ENCODE measurements around the gene CIDEC. TPM values are rescaled to one million over a fixed set of nuclear protein-coding genes. Genes with fewer than 3 reads are reported as not detected.

CIDEC gene
- total RNA-seq, 2 donors from 2014 or later = not detected

GRCh38 chr3:9841015-9841414 lies 39.0 kb downstream of the CIDEC start:
- Mint-ChIP-seq H3K4me3 (no peak overlapping the region), H3K36me3 (ENCODE audit: low read depth) (no peaks in the 10 kb centered on the region), H3K27me3 (no peaks in the 10 kb centered on the region), H3K27ac (no peak overlapping the region), H3K4me1 (peaks cover 21% of the 10 kb centered on the region)
- ATAC-seq = no peak
- no peak for DNase-seq
- no peaks in the 10 kb centered on the region for H3K9me3 ChIP-seq (ENCODE audit: control insufficient read depth, low read length, poor library complexity, severe bottlenecking)

- H3K4me1 Mint-ChIP-seq = peaks cover 18% of the 10 kb centered on the region
- ATAC-seq = no peak
- no peaks in the 10 kb centered on the region for H3K36me3 Mint-ChIP-seq (ENCODE audit: low read depth)
- H3K9me3 ChIP-seq (ENCODE audit: control insufficient read depth, low read length, poor library complexity, severe bottlenecking) = no peaks in the 10 kb centered on the region
- no peak for DNase-seq
- H3K4me3 Mint-ChIP-seq = no peak overlapping the region
- H3K27me3 Mint-ChIP-seq = no peaks in the 10 kb centered on the region
- H3K27ac Mint-ChIP-seq = no peak overlapping the region
Observed at GRCh38 chr3:9838856-9839255, 41.2 kb downstream of the CIDEC start.

DNA sequence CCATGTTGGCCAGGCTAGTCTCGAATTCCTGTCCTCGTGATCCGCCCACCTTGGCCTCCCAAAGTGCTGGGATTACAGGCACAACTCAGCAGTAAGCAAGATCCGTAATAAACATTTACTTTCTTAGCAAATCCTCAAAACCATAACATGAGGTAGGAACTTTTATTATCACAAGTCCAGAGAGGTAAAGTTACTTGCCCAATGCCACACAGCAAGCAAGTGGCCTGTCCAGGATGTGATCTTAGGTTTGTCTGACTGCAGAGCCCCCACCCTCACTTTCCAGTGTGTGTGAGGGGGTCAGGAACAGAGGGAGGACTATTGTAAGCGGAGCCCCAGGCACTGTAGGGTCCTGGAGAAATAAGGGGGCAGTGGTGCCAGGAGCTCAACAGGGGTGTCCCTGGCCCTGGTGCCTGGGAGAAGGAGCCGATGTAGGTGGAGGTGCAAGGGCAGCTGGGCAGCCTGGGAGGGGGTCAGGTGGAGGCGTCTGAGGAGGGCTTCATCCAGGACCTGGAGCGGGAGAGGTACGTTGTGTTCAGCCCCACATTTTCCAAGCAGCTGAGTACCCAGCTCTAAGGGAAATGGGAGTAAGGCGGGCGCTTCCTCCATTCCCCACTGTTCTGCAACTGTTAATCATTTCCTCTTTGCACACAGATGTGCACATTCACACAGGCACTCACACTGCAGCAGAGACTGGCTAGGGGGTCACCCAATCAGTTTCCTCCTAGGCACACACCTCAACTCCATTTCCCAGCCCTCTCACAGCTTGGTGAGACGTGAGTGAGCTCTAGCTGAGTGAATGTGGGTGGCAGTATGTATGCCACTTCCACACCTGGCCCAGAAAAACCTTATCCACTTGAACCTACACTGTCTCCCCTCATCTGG lies 42.1 kb downstream of the CIDEC start:
- ATAC-seq = no peak
- no peak overlapping the region for H3K4me3 Mint-ChIP-seq
- no peaks in the 10 kb centered on the region for H3K27me3 Mint-ChIP-seq
- H3K4me1 Mint-ChIP-seq = peaks cover 13% of the 10 kb centered on the region
- no peaks in the 10 kb centered on the region for H3K36me3 Mint-ChIP-seq (ENCODE audit: low read depth)
- no peak for DNase-seq
- peak overlapping the region; percentile 39 for H3K27ac Mint-ChIP-seq
- no peaks in the 10 kb centered on the region for H3K9me3 ChIP-seq (ENCODE audit: control insufficient read depth, low read length, poor library complexity, severe bottlenecking)

GRCh38 chr3:9834520-9835380 lies 45.3 kb downstream of the CIDEC start:
- H3K4me1 Mint-ChIP-seq = peaks cover 6% of the 10 kb centered on the region
- ATAC-seq = no peak

DNA sequence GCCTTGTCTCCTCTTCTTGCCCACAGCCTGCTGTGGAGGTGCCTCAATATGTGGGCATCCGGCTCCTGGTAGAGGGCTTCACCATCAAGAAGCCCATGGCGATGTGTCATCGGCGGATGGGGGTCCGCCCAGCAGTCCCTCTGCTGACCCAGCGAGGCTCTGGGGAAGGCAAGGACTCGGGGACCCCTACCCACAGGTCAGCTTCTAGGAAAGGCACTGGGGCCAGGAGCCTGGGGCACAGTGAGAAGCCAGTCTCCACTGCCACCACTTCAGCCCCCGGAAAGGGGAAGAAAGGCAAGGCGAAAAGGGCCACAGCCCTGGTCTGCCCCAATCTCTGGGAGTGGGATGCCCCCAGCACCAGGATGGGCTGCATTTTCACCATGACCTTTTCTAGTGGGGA lies 47.0 kb downstream of the CIDEC start:
- Mint-ChIP-seq H3K36me3 (ENCODE audit: low read depth) (no peaks in the 10 kb centered on the region), H3K27ac (no peak overlapping the region), H3K4me3 (no peak overlapping the region), H3K27me3 (no peaks in the 10 kb centered on the region), H3K4me1 (peaks cover 4% of the 10 kb centered on the region)
- DNase-seq (no peak), ATAC-seq (no peak)
- no peaks in the 10 kb centered on the region for H3K9me3 ChIP-seq (ENCODE audit: control insufficient read depth, low read length, poor library complexity, severe bottlenecking)

More at GRCh38 chr3:9834520-9835380, 45.3 kb downstream of the CIDEC start:
- Mint-ChIP-seq H3K4me3 (no peak overlapping the region), H3K27me3 (no peaks in the 10 kb centered on the region), H3K27ac (peak overlapping the region; percentile 63), H3K36me3 (ENCODE audit: low read depth) (no peaks in the 10 kb centered on the region)
- H3K9me3 ChIP-seq (ENCODE audit: control insufficient read depth, low read length, poor library complexity, severe bottlenecking) = no peaks in the 10 kb centered on the region
- DNase-seq = no peak

- Mint-ChIP-seq H3K4me1 (peaks cover 4% of the 10 kb centered on the region), H3K36me3 (ENCODE audit: low read depth) (no peaks in the 10 kb centered on the region), H3K27me3 (no peaks in the 10 kb centered on the region), H3K4me3 (no peak overlapping the region), H3K27ac (peak overlapping the region; percentile 45)
- DNase-seq = no peak
- no peaks in the 10 kb centered on the region for H3K9me3 ChIP-seq (ENCODE audit: control insufficient read depth, low read length, poor library complexity, severe bottlenecking)
- ATAC-seq = no peak
Observed at GRCh38 chr3:9831253-9831652, 48.8 kb downstream of the CIDEC start.

DNA sequence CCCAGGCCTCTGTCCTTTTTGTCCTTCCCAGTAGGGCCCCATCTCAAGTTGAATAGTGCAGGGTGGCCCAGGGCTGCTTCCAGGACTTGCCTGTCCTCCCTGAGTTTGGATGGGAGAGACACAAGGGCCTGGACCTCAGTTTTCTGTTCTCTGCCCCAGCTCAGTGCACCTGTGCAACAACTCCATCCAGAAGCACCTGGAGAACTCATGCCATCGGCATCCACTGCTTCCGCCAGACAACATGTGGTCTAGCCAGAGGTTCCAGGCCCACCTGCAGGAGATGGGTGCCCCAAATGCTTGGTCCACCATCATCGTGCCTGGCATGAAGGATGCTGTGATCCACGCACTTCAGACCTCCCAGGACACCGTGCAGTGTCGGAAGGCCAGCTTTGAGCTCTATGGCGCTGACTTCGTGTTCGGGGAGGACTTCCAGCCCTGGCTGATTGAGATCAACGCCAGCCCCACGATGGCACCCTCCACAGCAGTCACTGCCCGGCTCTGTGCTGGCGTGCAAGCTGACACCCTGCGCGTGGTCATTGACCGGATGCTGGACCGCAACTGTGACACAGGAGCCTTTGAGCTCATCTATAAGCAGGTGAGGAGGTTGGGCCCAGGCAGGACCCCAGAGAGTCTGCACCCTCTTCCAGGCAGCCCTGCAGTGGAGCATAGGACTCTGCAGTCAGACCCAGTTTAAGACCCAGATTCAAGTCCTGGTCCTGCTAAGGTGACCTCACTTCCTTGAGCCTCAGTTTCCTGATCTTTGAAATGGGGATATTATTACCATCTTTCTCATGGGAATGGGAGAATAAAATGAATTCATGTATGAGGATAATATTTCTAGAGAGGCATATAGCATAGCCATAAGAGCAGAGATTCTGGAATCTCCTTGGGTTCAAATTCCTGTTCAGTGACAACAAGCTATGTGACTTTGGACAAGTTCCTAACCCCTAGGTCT lies 51.0 kb downstream of the CIDEC start:
- ATAC-seq (no peak), DNase-seq (no peak)
- H3K4me1 Mint-ChIP-seq = peaks cover 4% of the 10 kb centered on the region
- H3K27me3 Mint-ChIP-seq = no peaks in the 10 kb centered on the region
- no peaks in the 10 kb centered on the region for H3K36me3 Mint-ChIP-seq (ENCODE audit: low read depth)
- no peak overlapping the region for H3K27ac Mint-ChIP-seq
- H3K4me3 Mint-ChIP-seq = no peak overlapping the region
- no peaks in the 10 kb centered on the region for H3K9me3 ChIP-seq (ENCODE audit: control insufficient read depth, low read length, poor library complexity, severe bottlenecking)

DNA sequence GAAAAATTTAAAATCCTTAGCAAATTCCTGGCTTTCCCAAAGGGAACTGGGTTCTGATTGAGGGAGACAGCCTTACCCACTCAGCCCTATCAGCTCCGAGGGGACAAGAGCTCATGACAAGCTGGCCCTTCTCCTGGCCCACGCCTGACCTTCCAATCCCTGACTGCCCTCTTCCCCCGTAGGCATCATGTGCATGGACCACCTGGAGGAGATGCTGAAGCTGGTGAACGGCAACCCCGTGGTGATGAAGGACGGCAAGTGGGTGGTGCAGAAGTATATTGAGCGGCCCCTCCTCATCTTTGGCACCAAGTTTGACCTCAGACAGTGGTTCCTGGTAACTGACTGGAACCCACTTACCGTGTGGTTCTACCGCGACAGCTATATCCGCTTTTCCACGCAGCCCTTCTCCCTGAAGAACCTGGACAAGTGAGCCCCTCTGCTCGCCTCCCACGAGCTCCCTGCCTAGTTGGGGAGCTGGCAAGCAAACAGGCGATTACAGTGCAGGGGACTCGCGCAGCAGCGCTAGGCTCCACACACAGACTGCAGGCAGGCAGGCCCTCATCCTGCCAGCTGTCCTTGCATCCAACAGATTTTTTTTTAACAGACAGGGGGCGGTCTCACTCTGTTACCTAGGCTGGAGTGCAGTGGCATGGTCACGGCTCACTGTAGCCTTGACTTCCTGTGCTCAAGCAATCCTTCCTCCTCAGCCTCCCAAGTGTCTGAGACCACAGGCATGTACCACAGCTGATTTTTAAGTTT lies 53.1 kb downstream of the CIDEC start:
- no peaks in the 10 kb centered on the region for H3K9me3 ChIP-seq (ENCODE audit: control insufficient read depth, low read length, poor library complexity, severe bottlenecking)
- Mint-ChIP-seq H3K27ac (peak overlapping the region; percentile 41), H3K27me3 (no peaks in the 10 kb centered on the region), H3K36me3 (ENCODE audit: low read depth) (no peaks in the 10 kb centered on the region), H3K4me3 (no peak overlapping the region), H3K4me1 (peaks cover 4% of the 10 kb centered on the region)
- no peak for DNase-seq
- peak; percentile 55 for ATAC-seq

- DNase-seq (no peak), ATAC-seq (no peak)
- Mint-ChIP-seq H3K4me3 (no peak overlapping the region), H3K4me1 (no peaks in the 10 kb centered on the region), H3K27ac (no peak overlapping the region), H3K27me3 (no peaks in the 10 kb centered on the region), H3K36me3 (ENCODE audit: low read depth) (no peaks in the 10 kb centered on the region)
- H3K9me3 ChIP-seq (ENCODE audit: control insufficient read depth, low read length, poor library complexity, severe bottlenecking) = no peaks in the 10 kb centered on the region
Observed at GRCh38 chr3:9825451-9826040, 54.5 kb downstream of the CIDEC start.

DNA sequence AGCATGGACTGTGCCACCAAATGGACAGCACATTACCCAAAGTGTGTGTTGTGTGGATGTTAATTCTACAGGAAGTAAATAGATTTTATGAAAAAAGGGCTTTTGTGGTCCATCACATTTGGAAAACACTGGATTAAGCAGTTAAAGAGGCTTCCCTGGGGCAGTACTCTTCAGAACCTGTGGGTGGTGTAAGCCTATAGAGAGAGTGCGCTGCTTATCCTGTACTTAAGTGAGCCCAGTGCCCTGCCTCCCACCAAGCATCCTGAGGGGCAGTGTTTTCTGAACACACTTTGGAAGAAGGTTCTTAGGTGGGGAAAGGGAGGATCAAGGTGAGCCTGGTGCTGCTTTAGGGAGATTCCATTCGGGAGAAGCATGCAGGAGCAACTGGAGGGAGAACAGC lies 59.1 kb downstream of the CIDEC start:
- no peak for DNase-seq
- no peaks in the 10 kb centered on the region for H3K9me3 ChIP-seq (ENCODE audit: control insufficient read depth, low read length, poor library complexity, severe bottlenecking)
- no peak for ATAC-seq
- Mint-ChIP-seq H3K4me1 (no peaks in the 10 kb centered on the region), H3K27me3 (no peaks in the 10 kb centered on the region), H3K27ac (peak overlapping the region; percentile 85), H3K36me3 (ENCODE audit: low read depth) (peaks cover 6% of the 10 kb centered on the region), H3K4me3 (no peak overlapping the region)

GRCh38 chr3:9820543-9820942 lies 59.5 kb downstream of the CIDEC start:
- no peaks in the 10 kb centered on the region for H3K27me3 Mint-ChIP-seq
- no peak for ATAC-seq
- DNase-seq = no peak
- H3K36me3 Mint-ChIP-seq (ENCODE audit: low read depth) = peaks cover 6% of the 10 kb centered on the region
- no peak overlapping the region for H3K4me3 Mint-ChIP-seq
- no peaks in the 10 kb centered on the region for H3K4me1 Mint-ChIP-seq
- H3K27ac Mint-ChIP-seq = peak overlapping the region; percentile 85
- no peaks in the 10 kb centered on the region for H3K9me3 ChIP-seq (ENCODE audit: control insufficient read depth, low read length, poor library complexity, severe bottlenecking)
